ENCODE measurements around the gene MMADHC.

DNA sequence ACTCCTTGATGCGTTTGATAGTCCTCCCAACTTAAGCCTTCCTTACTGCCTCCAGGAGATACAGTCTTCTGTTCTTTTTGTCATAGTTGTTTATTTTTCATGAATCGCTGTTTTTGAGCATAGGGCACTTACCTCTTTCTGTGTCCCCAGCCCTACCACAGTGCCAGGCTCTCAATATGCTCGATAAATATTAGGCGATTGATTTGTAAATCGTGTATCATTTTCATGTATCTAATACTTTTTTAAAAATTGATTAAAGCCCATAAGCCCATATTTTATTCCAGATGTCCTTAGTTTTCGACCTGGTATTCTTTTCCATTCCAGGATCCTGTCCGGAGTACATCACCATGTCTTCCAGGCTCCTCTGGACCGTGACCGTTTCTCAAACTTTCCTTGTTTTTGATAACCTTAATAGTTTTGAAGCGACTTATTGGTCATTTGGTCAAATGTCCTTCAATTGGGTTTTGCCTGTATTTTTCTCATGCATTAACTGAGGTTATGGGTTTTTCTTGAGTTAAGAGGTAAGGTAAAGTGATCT lies 444 bp upstream of the MMADHC start:
- TF ChIP-seq, protein P1, sequence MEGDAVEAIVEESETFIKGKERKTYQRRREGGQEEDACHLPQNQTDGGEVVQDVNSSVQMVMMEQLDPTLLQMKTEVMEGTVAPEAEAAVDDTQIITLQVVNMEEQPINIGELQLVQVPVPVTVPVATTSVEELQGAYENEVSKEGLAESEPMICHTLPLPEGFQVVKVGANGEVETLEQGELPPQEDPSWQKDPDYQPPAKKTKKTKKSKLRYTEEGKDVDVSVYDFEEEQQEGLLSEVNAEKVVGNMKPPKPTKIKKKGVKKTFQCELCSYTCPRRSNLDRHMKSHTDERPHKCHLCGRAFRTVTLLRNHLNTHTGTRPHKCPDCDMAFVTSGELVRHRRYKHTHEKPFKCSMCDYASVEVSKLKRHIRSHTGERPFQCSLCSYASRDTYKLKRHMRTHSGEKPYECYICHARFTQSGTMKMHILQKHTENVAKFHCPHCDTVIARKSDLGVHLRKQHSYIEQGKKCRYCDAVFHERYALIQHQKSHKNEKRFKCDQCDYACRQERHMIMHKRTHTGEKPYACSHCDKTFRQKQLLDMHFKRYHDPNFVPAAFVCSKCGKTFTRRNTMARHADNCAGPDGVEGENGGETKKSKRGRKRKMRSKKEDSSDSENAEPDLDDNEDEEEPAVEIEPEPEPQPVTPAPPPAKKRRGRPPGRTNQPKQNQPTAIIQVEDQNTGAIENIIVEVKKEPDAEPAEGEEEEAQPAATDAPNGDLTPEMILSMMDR (conservative IDR thresholded peaks at IDR 0.05): no peak
- TF ChIP-seq EZH2 (IDR thresholded peaks at IDR 0.05; ENCODE audit: low read depth): no peak

Data from PC-9 (cell line).